DMS153 (cell line): ENCODE measurements around the gene SORD.
"Not testable (repeated sequence)": the region's sequence is repeated elsewhere in the genome, so short reads cannot be mapped to it uniquely, and the experiment has no call there.

Experiments used
- DNase-seq: peaks from one replicate; lab custom pipeline; 2025; lab: John Stamatoyannopoulos, UW

The SORD gene

DNA sequence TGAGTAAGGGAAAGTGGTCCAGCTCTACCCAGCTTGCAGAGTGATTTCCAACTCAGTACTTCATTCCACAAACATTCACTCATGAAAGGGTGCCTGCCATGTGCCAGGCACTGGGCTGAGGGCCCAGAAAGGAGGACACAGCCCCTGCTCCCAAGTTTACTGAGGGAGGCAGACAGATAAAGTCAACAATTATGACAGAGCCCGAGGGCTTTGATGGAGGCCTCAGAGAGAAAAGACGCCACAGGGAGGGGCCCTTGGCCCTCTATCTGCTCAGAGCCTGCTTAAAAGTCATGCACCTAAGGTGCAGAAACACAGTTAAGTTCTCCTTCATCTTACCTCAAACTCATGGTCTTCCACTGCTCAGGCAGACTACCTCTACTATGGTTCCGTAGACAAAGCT, 1.7 kb downstream of the SORD start:
- DNase-seq: not testable (repeated sequence)

DNA sequence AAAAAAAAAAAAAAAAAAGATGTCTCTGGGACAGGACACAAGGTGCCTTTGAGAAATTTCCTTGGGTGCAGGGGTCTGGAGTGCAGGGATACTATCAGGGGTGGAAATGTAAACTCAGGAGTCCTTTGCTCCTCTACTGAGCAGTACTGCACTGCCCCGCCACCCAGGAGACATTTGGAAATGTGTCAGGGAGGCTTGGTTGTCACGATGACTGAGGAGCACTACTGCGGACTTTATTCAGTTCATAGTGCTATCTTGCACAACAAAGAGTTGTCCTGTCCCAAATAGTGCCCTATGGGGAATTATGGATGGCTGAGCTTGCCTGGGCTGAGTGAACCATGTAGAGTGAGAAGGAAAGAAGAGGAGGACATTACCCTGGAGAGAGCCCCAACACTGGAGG, 2.6 kb downstream of the SORD start:
- not testable (repeated sequence) for DNase-seq

DNA sequence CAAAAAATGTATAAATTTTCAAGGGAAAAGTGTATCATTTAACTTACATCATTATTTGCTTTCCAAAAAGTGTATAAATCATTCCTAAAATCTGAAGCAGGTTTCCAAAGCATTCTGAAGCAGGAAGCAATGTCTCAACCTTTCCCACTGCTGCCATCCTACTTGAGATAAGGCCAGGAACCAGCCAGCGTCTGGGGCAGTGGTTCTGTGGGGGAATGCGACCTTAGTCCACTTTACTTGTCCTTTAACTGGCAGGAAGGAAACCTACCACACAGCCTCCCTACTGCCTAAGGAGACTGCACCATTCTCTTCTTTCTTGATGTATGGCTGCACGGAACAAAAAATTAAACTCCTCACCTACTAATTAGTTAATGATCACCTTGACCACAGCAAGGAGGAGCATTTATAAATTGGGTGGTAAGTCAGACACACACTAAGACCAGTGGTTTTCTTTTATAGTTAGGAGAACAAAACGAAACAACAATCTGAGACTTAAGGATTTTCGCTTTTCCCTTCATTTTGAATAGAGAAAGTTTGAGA, 3.7 kb downstream of the SORD start:
- no peak for DNase-seq

DNA sequence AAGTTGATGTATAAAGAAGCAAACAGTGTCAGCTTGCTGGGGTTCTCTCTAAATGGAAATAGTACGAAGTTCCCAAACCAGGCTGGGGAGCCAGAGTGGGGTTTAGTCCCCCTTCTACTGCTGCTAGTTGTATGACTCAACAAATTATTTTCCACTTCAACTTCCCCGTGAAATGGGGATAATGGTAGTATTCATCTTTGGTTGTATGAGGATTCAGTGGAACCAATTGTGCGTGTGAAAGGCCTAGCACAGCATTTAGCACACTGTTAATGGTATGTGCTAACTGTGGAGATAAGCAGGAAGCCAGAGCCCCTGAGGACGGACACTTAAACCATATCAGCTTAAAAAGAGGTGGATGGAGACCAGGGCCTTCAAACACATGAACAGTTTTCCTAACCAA, 4.2 kb downstream of the SORD start:
- no peak for DNase-seq

DNA sequence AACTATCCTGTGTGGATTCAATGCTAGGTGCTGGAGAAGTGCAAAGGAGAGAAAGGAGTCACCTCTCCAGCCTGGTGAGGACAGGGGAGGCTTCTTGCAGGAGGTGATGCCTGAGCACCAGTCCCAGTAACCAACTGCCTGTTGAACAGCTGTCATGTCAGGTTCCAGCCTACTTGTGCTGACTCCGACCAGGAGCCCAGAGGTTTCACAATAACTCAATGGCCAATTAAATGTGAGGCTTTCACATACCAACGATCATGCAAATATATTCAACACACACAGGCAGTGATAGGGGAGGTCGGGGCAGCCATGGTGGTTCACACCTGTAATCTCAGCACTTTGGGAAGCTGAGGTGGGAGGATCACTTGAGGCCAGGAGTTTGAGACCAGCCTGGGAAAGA, 7.7 kb downstream of the SORD start:
- DNase-seq: no peak

DNA sequence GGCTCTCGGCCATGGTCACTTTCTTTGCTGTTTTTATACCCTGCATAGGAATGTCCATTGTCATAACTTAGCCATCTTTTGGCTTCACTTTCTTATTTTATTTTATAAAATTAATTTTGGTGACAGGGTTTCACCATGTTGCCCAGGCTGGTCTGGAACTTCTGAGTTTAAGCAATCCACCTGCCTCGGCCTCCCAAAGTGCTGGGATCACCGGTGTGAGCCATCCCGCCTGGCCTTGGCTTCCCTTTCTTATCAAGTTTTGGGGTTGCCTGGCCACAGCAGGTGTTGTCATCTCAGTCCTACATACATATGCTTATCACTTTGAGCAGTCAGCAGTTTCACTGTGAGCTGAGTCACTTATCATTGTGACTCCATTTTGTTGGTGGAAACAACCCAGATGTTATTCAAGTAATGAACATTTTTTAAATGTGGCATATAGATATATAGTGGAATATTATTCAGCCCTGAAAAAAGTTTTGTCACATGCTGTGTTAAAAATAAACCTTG, 8.6 kb downstream of the SORD start:
- not testable (repeated sequence) for DNase-seq

DNA sequence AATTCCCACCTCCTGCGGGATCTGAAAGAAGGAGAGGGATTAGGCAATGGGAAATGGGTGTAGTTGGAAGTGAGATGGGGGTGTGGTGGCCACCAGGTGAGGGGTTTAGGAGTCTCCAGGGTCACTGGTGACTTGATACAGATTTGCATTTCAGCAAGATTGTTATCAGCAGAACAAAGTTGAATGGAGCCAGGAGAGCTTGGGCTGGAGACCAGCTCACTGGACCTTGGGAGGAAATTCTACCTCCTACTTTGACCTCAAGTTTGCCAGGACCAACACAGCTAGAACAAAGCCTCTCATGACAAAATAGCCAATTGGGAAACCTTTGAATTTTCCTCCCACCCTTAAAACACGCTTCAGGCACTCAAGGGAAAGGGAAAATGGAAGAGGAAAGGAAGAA, 9.5 kb downstream of the SORD start:
- not testable (repeated sequence) for DNase-seq

DNA sequence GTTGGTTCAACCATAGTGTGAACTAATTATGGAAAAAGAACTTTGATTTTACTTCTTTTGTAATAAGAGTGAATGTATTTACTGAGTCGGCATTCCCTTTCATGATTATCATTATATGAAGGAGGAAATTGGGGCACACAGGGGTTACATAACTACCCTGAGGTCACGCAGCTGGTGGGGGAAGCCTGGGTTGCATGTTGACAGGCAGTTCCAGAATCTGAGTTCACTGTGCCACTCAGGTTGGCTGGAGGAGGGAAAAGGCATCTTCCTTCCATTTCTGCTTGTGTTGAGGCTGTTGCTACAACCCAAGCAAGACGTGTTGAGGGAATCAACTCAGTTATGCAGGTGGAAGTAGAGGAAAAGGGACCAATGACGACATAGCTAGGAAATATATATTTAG, 11.1 kb downstream of the SORD start:
- DNase-seq: not testable (repeated sequence)

DNA sequence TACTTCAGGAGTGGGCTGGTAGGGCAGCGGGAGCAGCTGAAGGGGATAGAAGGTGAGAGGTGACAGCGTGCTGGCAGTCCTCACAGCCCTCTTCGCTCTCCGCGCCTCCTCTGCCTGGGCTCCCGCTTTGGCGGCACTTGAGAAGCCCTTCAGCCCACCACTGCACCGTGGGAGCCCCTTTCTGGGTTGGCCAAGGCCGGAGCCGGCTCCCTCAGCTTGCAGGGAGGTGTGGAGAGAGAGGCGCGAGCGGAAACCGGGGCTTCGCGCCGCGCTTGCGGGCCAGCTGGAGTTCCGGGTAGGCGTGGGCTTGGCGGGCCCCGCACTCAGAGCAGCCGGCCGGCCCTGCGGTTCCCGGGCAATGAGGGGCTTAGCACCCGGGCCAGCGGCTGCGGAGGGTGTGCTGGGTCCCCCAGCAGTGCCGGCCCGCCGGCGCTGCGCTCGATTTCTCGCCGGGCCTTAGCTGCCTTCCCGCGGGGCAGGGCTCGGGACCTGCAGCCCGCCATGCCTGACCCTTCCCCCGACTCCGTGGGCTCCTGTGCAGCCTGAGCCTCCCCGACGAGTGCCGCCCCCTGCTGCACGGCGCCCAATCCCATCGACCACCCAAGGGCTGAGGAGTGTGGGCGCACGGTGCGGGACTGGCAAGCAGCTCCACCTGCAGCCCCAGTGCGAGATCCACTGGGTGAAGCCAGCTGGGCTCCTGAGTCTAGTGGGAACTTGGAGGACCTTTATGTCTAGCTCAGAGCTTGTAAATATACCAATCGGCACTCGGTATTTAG, 11.8 kb downstream of the SORD start:
- not testable (repeated sequence) for DNase-seq

DNA sequence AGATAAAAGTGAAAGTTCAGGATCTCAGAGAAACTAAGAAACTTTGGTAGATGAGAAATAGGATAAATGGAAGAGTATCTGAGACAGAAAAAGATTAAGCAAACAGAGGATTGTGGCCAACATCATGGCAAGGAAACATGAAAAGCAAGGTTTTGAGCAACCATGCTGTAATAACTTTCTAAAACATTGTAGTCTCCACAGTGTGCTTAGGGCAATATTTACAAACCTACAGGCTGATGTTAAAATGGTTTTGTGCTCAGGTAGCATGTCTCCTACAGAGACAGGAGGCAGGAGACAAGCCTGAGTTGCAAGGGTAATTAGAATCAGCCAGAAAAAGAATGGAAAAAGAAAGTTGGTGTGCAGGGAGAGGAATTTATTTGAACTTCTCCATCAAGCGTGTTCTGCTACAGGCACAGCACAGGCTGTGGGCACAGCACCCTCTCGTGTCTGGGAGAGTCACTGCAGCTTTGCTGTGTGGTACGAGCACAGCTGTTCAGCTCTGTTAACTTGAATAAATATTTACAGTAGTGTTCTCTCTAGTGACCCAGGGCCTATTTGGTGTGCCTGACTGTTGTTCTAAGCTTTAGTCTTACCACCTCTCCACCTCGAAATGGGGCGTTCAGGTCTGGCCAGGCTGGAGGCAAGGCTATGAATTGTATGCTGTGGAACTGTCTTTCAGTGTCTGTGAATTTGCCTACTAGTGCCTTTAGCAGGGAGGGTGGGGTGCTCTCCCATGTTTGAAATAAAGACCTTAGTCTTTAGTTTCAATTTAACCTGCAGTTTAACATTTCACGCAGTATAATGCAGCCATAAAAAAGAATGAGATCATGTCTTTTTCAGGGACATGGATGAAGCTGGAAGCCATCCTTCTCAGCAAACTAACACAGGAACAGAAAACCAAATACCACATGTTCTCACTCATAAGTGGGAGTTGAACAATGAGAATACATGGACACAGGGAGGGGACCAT, 14.1 kb downstream of the SORD start:
- peak; percentile 76 for DNase-seq

DNA sequence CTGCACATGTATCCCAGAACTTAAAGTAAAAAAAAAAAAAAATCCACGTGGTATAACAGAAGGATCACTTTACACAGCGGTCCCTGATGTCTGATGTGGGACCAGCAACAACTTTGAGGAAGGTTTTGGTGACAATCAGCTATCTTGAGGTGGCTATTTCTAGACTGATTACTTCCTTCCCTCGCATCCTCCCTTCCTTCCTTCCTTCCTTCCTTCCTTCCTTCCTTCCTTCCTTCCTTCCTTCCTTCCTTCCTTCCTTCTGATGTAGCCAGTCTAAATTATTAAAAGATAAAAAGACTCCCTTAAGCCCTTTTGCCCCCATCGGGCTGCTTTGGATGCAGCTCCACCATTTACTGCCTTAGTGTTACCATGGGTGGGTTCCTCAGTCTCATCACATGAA, 14.9 kb downstream of the SORD start:
- DNase-seq: no peak

DNA sequence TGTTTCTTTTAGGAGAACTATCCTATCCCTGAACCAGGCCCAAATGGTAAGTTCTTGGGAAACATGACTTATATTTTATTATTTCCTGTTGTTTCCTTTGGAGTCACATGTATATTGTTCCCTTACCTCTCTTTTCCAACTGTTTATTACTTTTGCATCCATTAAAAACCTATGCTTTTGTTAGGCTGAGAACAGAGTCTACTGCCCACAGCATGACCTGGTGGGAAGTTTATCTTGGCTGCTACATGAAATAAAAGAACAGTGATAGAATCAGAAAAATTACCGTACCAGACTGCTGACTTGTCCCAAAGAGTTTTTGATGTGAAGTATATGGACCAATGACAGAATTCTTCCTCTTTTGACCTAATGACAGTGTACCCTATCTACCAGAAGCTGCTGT, 17.4 kb downstream of the SORD start:
- not testable (repeated sequence) for DNase-seq

DNA sequence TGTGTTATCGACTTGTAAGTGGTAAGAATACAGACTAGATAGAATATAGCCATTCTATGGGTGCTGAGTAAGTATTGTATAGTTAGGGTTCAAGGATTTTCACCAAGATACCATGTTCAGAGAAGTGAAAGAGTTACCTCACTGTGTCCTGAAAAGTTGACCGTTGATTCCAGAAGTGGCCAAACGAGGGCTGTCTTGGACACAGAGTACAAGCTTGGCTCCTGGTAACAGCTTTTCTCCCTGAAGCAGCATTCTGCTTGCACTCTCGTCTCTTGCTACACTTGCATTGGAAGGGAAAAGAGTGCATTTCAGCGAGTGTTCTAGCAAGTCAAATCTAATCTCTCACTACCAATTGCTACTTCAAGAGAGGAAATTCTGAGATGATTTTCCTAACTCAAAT, 18.5 kb downstream of the SORD start:
- DNase-seq: not testable (repeated sequence)

DNA sequence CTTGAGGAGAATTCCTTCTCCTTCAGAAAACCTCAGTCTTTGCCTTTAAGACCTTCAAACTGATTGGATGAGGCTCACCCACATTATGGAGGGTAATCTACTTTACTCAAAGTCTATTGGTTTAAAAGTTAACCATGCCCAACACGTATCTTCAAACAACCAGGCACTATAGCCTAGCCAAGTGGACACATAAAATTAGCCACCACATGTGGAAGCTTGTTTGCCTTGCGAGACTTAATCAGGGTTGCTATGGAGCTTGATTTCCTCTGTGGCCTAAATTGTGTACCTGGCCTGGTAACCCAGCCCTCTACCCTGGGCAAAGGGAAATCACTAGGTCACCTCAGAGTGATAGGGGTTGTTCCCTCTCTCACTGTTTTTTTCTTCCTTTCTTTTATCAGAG, 19.9 kb downstream of the SORD start:
- DNase-seq: not testable (repeated sequence)

DNA sequence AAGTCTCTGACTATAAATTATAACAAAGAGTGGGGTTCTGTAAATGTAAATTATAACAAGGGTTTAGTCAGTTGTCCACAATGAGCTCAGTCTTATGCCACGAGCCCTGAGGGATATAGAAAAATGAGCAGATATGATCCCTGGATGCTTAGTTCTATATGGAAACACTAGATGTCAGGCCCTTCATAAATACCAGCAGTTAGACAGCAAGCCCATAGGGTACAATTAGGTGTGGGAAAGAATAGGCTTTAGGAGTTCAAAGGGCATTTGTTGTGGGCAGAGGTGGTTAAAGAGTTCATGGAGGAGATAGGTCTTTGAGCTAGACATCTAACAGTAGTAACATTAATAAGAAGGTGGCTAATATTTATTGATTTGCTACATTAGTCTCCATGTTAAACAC, 21.3 kb downstream of the SORD start:
- DNase-seq: not testable (repeated sequence)

DNA sequence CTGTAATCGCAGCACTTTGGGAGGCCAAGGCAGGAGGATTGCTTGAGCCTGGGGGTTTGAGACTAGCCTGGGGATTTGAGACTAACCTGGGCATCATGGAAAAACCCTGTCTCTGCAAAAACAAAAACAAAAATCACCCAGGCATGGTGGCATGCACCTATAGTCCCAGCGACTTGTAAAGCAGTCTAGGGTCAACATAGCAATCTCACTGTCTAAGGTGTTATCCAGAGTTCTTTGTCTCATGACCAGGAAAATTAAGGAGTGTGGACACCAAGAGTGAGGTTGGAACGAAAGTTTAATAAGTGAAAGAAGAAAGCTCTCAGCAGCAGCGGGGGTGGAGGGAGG, 25.4 kb downstream of the SORD start:
- DNase-seq: not testable (repeated sequence)

DNA sequence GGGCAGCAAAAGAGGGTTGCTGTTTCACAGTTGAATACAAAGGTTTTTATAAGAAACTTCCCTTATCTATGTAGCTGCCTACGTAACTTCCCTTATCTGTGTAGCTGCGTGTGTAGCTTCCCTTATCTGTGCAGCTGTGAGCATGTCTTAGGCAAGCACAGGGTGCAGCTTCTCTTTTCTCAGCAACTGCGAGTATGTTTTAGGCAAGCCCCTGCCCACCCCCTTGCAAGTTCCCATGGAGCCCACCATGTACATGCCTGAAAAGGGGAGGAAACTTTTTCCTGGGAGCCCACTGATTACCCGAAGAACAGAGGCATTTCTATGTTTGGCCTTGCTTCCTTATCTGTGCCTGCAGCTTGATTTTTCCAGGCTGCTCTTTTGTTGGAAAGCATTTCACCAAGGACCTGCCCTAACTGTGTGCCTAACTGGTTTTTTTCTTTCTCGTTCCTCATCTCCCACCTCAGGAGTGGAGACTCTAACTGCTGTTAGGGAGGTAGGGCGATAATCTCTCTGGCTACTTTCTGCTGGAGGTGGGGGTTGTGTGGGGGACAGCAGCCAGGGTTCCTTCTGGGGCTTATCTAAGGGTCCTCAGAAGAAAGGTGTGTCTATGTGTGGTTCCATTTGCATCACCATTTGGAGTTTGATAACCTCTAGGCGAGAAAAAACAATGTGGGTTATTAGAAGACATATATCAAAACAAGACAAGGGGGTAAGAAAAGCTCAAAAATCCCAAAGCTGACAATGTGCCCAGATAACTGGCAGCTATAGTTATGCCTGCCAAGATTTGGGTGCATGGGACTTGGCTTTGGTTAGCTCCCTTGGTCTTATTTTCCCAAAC, 26.0 kb downstream of the SORD start:
- DNase-seq: no peak

DNA sequence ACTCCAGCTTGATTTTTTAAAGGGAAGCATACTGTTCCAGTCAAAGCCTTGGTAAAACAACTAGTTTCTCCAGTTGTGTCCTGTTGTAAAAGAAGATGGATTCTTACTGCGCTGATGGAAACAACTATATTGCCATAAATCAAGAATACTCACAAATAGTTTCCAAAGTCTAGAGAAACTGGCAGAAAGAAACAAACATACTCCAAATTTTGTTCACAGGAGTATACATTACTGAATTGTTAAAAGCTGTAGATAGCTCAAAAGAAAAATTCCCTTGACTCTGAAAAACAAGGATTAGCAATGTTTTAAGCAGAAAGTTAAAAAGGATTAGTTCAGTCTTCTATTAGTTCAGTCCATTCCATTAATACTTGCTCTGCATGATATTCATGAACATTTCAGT, 27.6 kb downstream of the SORD start:
- DNase-seq: no peak

DNA sequence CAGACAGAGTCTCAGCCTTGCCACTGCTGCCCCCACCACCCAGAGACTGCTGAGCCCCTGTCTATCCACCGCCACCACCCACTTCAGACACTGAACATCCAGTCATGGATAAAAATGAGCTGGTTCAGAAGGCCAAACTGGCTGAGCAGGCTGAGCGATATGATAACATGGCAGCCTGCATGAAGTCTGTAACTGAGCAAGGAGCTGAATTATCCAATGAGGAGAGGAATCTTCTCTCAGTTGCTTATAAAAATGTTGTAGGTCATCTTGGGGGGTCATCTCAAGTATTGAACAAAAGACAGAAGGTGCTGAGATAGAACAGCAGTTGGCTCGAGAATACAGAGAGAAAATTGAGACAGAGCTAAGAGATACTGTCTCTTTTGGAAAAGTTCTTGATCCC, 29.7 kb downstream of the SORD start:
- DNase-seq: not testable (repeated sequence)

DNA sequence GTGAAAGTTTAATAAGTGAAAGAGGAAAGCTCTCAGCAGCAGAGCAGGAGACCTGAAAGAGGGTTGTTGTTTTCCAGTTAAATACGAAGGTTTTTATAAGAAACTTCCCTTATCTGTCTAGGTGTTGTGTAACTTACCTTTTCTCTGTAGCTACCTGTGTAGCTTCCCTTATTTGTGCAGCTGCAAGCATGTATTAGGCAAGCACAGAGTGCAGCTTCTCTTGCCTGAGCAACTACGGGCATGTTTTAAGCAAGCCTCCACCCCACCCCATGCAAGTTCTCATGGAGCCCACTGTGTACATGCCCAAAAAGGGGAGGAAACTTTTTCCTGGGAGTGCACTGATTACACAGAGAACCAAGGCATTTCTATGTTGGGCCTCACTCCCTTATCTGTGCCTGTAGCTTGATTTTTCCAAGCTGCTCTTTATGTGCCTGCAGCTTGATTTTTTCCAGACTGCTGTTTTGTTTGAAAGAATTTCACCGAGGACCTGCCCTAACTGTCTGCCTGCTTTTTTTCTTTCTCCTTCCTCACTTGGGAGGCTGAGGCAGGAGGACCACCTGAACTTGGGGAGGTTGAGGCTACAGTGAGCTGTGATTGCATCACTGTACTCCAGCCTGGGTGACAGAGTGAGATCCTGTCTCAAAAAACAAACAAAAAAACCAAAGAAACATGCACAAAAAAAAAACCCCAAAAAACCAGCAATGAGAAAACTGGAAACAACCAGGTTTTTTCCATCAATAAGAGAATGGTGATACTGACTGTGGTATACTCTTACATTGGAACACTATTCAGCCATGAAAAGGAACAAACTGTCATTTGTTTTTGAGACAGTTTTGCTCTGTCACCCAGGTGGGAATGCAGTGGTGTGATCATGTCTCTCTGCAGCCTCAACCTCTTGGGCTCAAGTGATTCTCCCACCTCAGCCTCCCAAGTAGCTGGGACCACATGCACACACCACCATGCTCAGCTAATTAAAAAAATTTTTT, 36.0 kb downstream of the SORD start:
- not testable (repeated sequence) for DNase-seq
